ENCODE data around the gene GAL3ST2.

GRCh38 chr2:241797441-241798080 lies 20.9 kb downstream of the GAL3ST2 start:
- TF ChIP-seq POLR2A (IDR thresholded peaks at IDR 0.05) (no peak), CTCF (IDR thresholded peaks at IDR 0.05) (no peak)
